ENCODE data around the gene WFDC2.

DNA sequence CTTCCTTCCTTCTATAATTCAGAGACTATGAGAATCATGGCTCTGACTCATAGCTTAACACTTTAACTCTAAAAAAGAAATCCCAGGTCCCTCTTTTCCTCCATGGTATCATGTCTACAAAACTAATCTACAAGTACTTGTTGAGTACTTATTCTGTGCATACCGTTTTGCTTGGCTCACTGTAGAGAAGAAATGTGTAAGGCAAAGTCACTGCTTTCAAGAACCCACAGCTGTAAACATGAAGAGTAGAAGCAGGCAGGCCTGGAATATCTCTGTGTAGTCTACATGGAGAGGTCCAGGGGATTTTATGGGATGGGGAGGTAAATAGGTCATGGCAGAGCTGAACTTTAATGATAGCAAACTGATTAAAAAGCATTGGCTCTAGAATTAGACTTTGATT lies 32.0 kb downstream of the WFDC2 start:
- no peak for TF ChIP-seq POLR2A (IDR thresholded peaks at IDR 0.05)
- TF ChIP-seq, protein P1, sequence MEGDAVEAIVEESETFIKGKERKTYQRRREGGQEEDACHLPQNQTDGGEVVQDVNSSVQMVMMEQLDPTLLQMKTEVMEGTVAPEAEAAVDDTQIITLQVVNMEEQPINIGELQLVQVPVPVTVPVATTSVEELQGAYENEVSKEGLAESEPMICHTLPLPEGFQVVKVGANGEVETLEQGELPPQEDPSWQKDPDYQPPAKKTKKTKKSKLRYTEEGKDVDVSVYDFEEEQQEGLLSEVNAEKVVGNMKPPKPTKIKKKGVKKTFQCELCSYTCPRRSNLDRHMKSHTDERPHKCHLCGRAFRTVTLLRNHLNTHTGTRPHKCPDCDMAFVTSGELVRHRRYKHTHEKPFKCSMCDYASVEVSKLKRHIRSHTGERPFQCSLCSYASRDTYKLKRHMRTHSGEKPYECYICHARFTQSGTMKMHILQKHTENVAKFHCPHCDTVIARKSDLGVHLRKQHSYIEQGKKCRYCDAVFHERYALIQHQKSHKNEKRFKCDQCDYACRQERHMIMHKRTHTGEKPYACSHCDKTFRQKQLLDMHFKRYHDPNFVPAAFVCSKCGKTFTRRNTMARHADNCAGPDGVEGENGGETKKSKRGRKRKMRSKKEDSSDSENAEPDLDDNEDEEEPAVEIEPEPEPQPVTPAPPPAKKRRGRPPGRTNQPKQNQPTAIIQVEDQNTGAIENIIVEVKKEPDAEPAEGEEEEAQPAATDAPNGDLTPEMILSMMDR (IDR thresholded peaks at IDR 0.05): no peak
